Measurements from ENCODE around the gene TFCP2.

Gene TFCP2

DNA sequence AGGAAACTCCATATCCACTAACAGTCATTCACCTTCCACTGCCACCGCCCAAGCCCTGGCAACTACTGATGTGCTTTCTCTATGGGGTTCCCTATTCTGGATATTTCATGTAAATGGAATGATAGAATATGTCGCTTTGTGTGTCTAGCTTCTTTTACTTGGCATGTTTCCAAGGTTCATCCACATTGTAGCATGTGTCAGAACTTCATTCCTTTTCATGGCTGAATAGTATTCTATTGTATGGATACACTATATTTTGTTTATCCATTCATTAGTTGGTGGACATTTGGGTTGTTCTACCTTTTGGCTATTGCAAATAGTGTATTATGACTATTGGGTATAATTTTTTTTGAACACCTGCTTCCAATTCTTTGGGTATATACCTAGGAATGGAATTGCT is 36.3 kb upstream of the TFCP2 start:
- 94% methylated on average over 2 of the region's 2 CpGs for WGBS
- no peak overlapping the region for H2BK15ac ChIP-seq (ENCODE audit: low read depth, poor library complexity, severe bottlenecking)
- H3K9me3 ChIP-seq (ENCODE audit: control insufficient read depth, low read length) = no peaks in the 10 kb centered on the region
- H2BK12ac ChIP-seq (ENCODE audit: low read length in 2 of 2) = no peak overlapping the region
- no peak overlapping the region for H3K18ac ChIP-seq (ENCODE audit: low read depth in 1 of 2, low read length in 2 of 2)
- no peak overlapping the region for H3K4me2 ChIP-seq (ENCODE audit: low read length, poor library complexity, severe bottlenecking)
- no peak overlapping the region for H3K9ac ChIP-seq (ENCODE audit: low read length)
- no peaks in the 10 kb centered on the region for H3K79me1 ChIP-seq (replicated peaks; ENCODE audit: low read length, poor library complexity, severe bottlenecking)
- H3K4me1 ChIP-seq (ENCODE audit: control insufficient read depth, insufficient read depth, low read depth, low read length) = peaks cover 2% of the 10 kb centered on the region
- H4K8ac ChIP-seq (ENCODE audit: low read length) = no peak overlapping the region
- no peak overlapping the region for H2AFZ ChIP-seq (ENCODE audit: low read depth, low read length)
- no peak overlapping the region for H3K23ac ChIP-seq (ENCODE audit: low read length in 2 of 2)
- H3K14ac ChIP-seq (ENCODE audit: low read length in 2 of 2) = no peak overlapping the region
- H3K27ac ChIP-seq (ENCODE audit: low read length, poor library complexity, severe bottlenecking) = no peak overlapping the region
- no peak overlapping the region for H3K4me3 ChIP-seq (ENCODE audit: insufficient read depth in 1 of 2, low read depth in 1 of 2, low read length in 2 of 2)
- no peak for DNase-seq
- H3K4ac ChIP-seq (ENCODE audit: low read depth in 1 of 2, low read length in 2 of 2) = no peak overlapping the region
- H2BK120ac ChIP-seq (ENCODE audit: low read depth, low read length) = no peak overlapping the region
- H3K36me3 ChIP-seq (ENCODE audit: control insufficient read depth in 1 of 2, insufficient read depth in 2 of 2, low read depth in 1 of 2, low read length in 2 of 2) = peaks cover 5 to 10% of the 10 kb centered on the region in 2 experiments
- no peak overlapping the region for H2BK5ac ChIP-seq (ENCODE audit: low read depth, low read length, poor library complexity, severe bottlenecking)
- no peak overlapping the region for H2AK5ac ChIP-seq (ENCODE audit: low read length, severe bottlenecking)
- no peak overlapping the region for H4K91ac ChIP-seq (ENCODE audit: low read length)
- no peaks in the 10 kb centered on the region for H3K27me3 ChIP-seq (ENCODE audit: control insufficient read depth in 1 of 2, insufficient read depth in 1 of 2, low read length in 2 of 2)

- Histone ChIP-seq H3K27me3 (ENCODE audit: control insufficient read depth in 1 of 2, insufficient read depth in 1 of 2, low read length in 2 of 2) (no peaks in the 10 kb centered on the region), H3K4me2 (ENCODE audit: low read length, poor library complexity, severe bottlenecking) (no peak overlapping the region), H3K9ac (ENCODE audit: low read length) (no peak overlapping the region), H3K18ac (ENCODE audit: low read depth in 1 of 2, low read length in 2 of 2) (no peak overlapping the region), H3K79me1 (replicated peaks; ENCODE audit: low read length, poor library complexity, severe bottlenecking) (no peaks in the 10 kb centered on the region), H2BK5ac (ENCODE audit: low read depth, low read length, poor library complexity, severe bottlenecking) (no peak overlapping the region), H2AK5ac (ENCODE audit: low read length, severe bottlenecking) (no peak overlapping the region), H2AFZ (ENCODE audit: low read depth, low read length) (no peak overlapping the region), H3K23ac (ENCODE audit: low read length in 2 of 2) (no peak overlapping the region), H3K36me3 (ENCODE audit: control insufficient read depth in 1 of 2, insufficient read depth in 2 of 2, low read depth in 1 of 2, low read length in 2 of 2) (peaks cover 5 to 17% of the 10 kb centered on the region in 2 experiments), H2BK15ac (ENCODE audit: low read depth, poor library complexity, severe bottlenecking) (no peak overlapping the region), H4K91ac (ENCODE audit: low read length) (no peak overlapping the region), H3K4me1 (ENCODE audit: control insufficient read depth, insufficient read depth, low read depth, low read length) (peaks cover 2% of the 10 kb centered on the region), H4K8ac (ENCODE audit: low read length) (no peak overlapping the region), H3K4ac (ENCODE audit: low read depth in 1 of 2, low read length in 2 of 2) (no peak overlapping the region), H2BK120ac (ENCODE audit: low read depth, low read length) (no peak overlapping the region), H3K9me3 (ENCODE audit: control insufficient read depth, low read length) (no peaks in the 10 kb centered on the region), H3K14ac (ENCODE audit: low read length in 2 of 2) (no peak overlapping the region), H2BK12ac (ENCODE audit: low read length in 2 of 2) (no peak overlapping the region), H3K27ac (ENCODE audit: low read length, poor library complexity, severe bottlenecking) (no peak overlapping the region), H3K4me3 (ENCODE audit: insufficient read depth in 1 of 2, low read depth in 1 of 2, low read length in 2 of 2) (no peak overlapping the region)
- 95% methylated on average over 6 of the region's 7 CpGs for WGBS
- no peak for DNase-seq
Observed at GRCh38 chr12:51208016-51208660, 35.2 kb upstream of the TFCP2 start.

DNA sequence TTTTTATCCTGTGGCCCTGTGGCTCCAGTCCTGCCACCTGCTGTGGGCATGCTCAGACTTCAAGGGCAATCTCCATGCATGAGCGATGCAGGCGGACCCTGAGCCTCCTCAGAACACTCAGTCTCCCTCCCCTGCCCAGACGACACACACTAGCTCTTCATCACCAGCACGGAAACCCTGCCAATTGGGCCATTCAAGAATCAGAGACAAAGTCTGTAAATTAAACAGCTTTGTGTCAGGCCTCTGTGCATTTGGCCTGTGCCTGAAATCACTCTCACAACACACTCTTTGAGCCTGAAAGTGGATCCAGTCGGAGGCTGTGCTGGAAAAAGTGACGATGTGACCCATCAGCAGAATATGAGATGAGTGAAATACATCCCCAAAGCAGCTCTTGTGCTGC is 32.4 kb upstream of the TFCP2 start:
- Histone ChIP-seq H2BK120ac (ENCODE audit: low read depth, low read length) (no peak overlapping the region), H2AK5ac (ENCODE audit: low read length, severe bottlenecking) (no peak overlapping the region), H3K4ac (ENCODE audit: low read depth in 1 of 2, low read length in 2 of 2) (no peak overlapping the region), H3K79me1 (replicated peaks; ENCODE audit: low read length, poor library complexity, severe bottlenecking) (no peaks in the 10 kb centered on the region), H2AFZ (ENCODE audit: low read depth, low read length) (no peak overlapping the region), H3K4me2 (ENCODE audit: low read length, poor library complexity, severe bottlenecking) (no peak overlapping the region), H2BK5ac (ENCODE audit: low read depth, low read length, poor library complexity, severe bottlenecking) (no peak overlapping the region), H4K8ac (ENCODE audit: low read length) (no peak overlapping the region), H3K14ac (ENCODE audit: low read length in 2 of 2) (no peak overlapping the region), H3K4me1 (ENCODE audit: control insufficient read depth, insufficient read depth, low read depth, low read length) (peaks cover 2% of the 10 kb centered on the region), H3K18ac (ENCODE audit: low read depth in 1 of 2, low read length in 2 of 2) (no peak overlapping the region), H3K27me3 (ENCODE audit: control insufficient read depth in 1 of 2, insufficient read depth in 1 of 2, low read length in 2 of 2) (no peaks in the 10 kb centered on the region), H3K9me3 (ENCODE audit: control insufficient read depth, low read length) (no peaks in the 10 kb centered on the region), H3K27ac (ENCODE audit: low read length, poor library complexity, severe bottlenecking) (no peak overlapping the region), H3K9ac (ENCODE audit: low read length) (no peak overlapping the region), H2BK12ac (ENCODE audit: low read length in 2 of 2) (no peak overlapping the region), H4K91ac (ENCODE audit: low read length) (no peak overlapping the region), H3K36me3 (ENCODE audit: control insufficient read depth in 1 of 2, insufficient read depth in 2 of 2, low read depth in 1 of 2, low read length in 2 of 2) (peaks cover 4 to 13% of the 10 kb centered on the region in 2 experiments), H2BK15ac (ENCODE audit: low read depth, poor library complexity, severe bottlenecking) (no peak overlapping the region), H3K23ac (ENCODE audit: low read length in 2 of 2) (no peak overlapping the region), H3K4me3 (ENCODE audit: insufficient read depth in 1 of 2, low read depth in 1 of 2, low read length in 2 of 2) (no peak overlapping the region)
- 98% methylated on average over 6 of the region's 6 CpGs for WGBS
- no peak for DNase-seq

- no peaks in the 10 kb centered on the region for H3K9me3 ChIP-seq (ENCODE audit: control insufficient read depth, low read length)
- H2BK5ac ChIP-seq (ENCODE audit: low read depth, low read length, poor library complexity, severe bottlenecking) = no peak overlapping the region
- H4K91ac ChIP-seq (ENCODE audit: low read length) = no peak overlapping the region
Observed at GRCh38 chr12:51202718-51203117, 29.8 kb upstream of the TFCP2 start.

More at GRCh38 chr12:51202718-51203117, 29.8 kb upstream of the TFCP2 start:
- Histone ChIP-seq H3K4me1 (ENCODE audit: control insufficient read depth, insufficient read depth, low read depth, low read length) (peaks cover 2% of the 10 kb centered on the region), H3K23ac (ENCODE audit: low read length in 2 of 2) (no peak overlapping the region), H3K4me2 (ENCODE audit: low read length, poor library complexity, severe bottlenecking) (no peak overlapping the region), H3K4me3 (ENCODE audit: insufficient read depth in 1 of 2, low read depth in 1 of 2, low read length in 2 of 2) (no peak overlapping the region), H3K18ac (ENCODE audit: low read depth in 1 of 2, low read length in 2 of 2) (no peak overlapping the region), H3K14ac (ENCODE audit: low read length in 2 of 2) (no peak overlapping the region), H3K36me3 (ENCODE audit: control insufficient read depth in 1 of 2, insufficient read depth in 2 of 2, low read depth in 1 of 2, low read length in 2 of 2) (peaks cover 12 to 16% of the 10 kb centered on the region in 2 experiments), H2BK15ac (ENCODE audit: low read depth, poor library complexity, severe bottlenecking) (no peak overlapping the region), H3K9ac (ENCODE audit: low read length) (no peak overlapping the region), H4K8ac (ENCODE audit: low read length) (no peak overlapping the region), H3K27me3 (ENCODE audit: control insufficient read depth in 1 of 2, insufficient read depth in 1 of 2, low read length in 2 of 2) (no peaks in the 10 kb centered on the region), H3K27ac (ENCODE audit: low read length, poor library complexity, severe bottlenecking) (no peak overlapping the region), H2AK5ac (ENCODE audit: low read length, severe bottlenecking) (no peak overlapping the region), H2AFZ (ENCODE audit: low read depth, low read length) (no peak overlapping the region), H3K79me1 (replicated peaks; ENCODE audit: low read length, poor library complexity, severe bottlenecking) (no peaks in the 10 kb centered on the region), H2BK12ac (ENCODE audit: low read length in 2 of 2) (no peak overlapping the region), H2BK120ac (ENCODE audit: low read depth, low read length) (no peak overlapping the region), H3K4ac (ENCODE audit: low read depth in 1 of 2, low read length in 2 of 2) (no peak overlapping the region)
- WGBS = 97% methylated on average over 3 of the region's 5 CpGs
- no peak for DNase-seq
